Colonic mucosa (tissue), 4 donors: ENCODE measurements around the gene PNPLA6. TPM values are rescaled to one million over a fixed set of nuclear protein-coding genes. Genes with fewer than 3 reads are reported as not detected.

Experiments
- DNase-seq: peaks from one replicate; pipeline ENCODE4 v3.0.0-alpha.2; 2020
- H3K27ac ChIP-seq: fragments of 200-600 bp; one replicate; pipeline ENCODE4 v1.8.0; 2021
- H3K27me3 ChIP-seq: fragments of 200-600 bp; one replicate; pipeline ENCODE4 v1.8.0; 2021
- H3K36me3 ChIP-seq: fragments of 200-600 bp; one replicate; pipeline ENCODE4 v1.8.0; 2021
- H3K4me1 ChIP-seq: fragments of 200-600 bp; one replicate; pipeline ENCODE4 v1.8.0; 2021; ENCODE audit warnings: mild to moderate bottlenecking
- H3K4me3 ChIP-seq: fragments of 200-600 bp; one replicate; pipeline ENCODE4 v1.8.0; 2021
- H3K9ac ChIP-seq, 2 donors: one replicate each; pipeline ENCODE4 v1.7.0; 2013; ENCODE audit warnings: control low read depth in 2 of 2, low read depth in 2 of 2, low read length in 2 of 2
- H3K9me3 ChIP-seq: fragments of 200-600 bp; one replicate; pipeline ENCODE4 v1.8.0; 2021
- intact Hi-C: fragments of 100-400 bp; cut with DNase I; formaldehyde crosslinking; loops from one replicate; pipeline ENCODE4 v1.14.1; 2022
- total RNA-seq, 2 donors: library from RNA; stranded (reverse); fragmentation: NEBNext Ultra II Directional in 1 of 2; extraction: Animal tissue kit (Norgen Biotek cat#: 25700) in 1 of 2; gene quantifications; one replicate each; pipeline ENCODE4 v1.2.1, GENCODE V29; 2021
- TF ChIP-seq, protein P1 (sequence below): fragments of 200-600 bp; IDR thresholded peaks from one replicate; pipeline ENCODE4 v1.8.0; 2022; ENCODE audit warnings: antibody characterized with exemption, mild to moderate bottlenecking
- donor health status: healthy.
- donor health status: DM: no; HTN: no; CAD: no.
- donor health status: DM: no; HTN: no; CAD: no.

PNPLA6 gene
- total RNA-seq, result 100 to 1,000 TPM in 1 of 2 donors, 10 to 100 TPM in 1; 93.0 to 131 TPM

- no peaks in the 10 kb centered on the region for H3K36me3 ChIP-seq
- no peaks in the 10 kb centered on the region for H3K27me3 ChIP-seq
- no peaks in the 10 kb centered on the region for H3K9me3 ChIP-seq
- H3K9ac ChIP-seq, result peak within 1 kb of the TSS; percentile 91 to 98
- intact Hi-C loops, result no loop called here
- peak within 1 kb of the TSS; percentile 73 for H3K27ac ChIP-seq
- H3K4me1 ChIP-seq, result peaks cover 4% of the 10 kb centered on the region
- TF ChIP-seq, protein P1, sequence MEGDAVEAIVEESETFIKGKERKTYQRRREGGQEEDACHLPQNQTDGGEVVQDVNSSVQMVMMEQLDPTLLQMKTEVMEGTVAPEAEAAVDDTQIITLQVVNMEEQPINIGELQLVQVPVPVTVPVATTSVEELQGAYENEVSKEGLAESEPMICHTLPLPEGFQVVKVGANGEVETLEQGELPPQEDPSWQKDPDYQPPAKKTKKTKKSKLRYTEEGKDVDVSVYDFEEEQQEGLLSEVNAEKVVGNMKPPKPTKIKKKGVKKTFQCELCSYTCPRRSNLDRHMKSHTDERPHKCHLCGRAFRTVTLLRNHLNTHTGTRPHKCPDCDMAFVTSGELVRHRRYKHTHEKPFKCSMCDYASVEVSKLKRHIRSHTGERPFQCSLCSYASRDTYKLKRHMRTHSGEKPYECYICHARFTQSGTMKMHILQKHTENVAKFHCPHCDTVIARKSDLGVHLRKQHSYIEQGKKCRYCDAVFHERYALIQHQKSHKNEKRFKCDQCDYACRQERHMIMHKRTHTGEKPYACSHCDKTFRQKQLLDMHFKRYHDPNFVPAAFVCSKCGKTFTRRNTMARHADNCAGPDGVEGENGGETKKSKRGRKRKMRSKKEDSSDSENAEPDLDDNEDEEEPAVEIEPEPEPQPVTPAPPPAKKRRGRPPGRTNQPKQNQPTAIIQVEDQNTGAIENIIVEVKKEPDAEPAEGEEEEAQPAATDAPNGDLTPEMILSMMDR, result no peak
- peak within 1 kb of the TSS; percentile 77 for H3K4me3 ChIP-seq
- DNase-seq, result peak; percentile 98
Measured at GRCh38 chr19:7535047-7535997, at the start of gene PNPLA6. Gene PNPLA6 (plus strand): TSS chr19:7535717. CDS start chr19:7535789, 72 bp downstream.

GRCh38 chr19:7486923-7487322, 48.6 kb upstream of the PNPLA6 start:
- no peaks in the 10 kb centered on the region for H3K27me3 ChIP-seq
- H3K4me1 ChIP-seq, result peaks cover 4% of the 10 kb centered on the region
- H3K27ac ChIP-seq, result no peak overlapping the region
- TF ChIP-seq, protein P1, result no peak
- H3K36me3 ChIP-seq, result no peaks in the 10 kb centered on the region
- intact Hi-C loops, result no loop called here
- no peak overlapping the region for H3K9ac ChIP-seq
- no peak for DNase-seq
- no peak overlapping the region for H3K4me3 ChIP-seq
- H3K9me3 ChIP-seq, result no peaks in the 10 kb centered on the region

DNA sequence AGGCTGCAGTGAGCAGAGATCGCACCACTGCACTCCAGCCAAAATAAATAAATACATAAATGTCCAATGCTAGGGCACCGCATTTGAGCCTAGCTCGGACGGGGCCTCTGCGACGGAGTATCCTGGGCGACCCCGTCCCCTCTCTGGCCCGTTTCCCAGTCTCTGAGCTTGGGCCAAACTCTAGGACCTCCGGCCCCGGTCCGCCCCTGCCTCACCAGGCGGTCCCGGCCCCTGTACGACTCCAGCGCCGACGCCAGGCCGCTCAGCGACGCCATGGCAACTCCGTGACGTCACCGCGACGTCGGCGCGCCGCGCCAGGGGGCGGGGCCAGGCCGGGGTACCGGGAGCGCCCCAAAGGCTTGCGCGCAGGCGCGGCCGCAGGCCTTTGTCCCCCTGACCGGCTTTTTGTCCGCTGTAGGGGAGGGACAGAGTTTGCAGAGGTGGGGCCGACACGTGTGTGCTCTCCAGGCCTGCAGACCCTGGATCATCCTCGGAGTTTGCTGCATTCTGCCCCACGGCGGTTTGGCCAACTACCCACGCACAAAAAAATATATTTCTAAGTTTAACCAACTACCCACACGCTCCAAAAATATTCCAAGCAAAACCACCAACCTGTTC, 46.7 kb upstream of the PNPLA6 start, which contains the start of gene PEX11G:
Gene PEX11G, minus strand, starts transcription at position 300 of the 618 bp plus-strand sequence. Its CDS starts 25 bp downstream, at position 275.
- no peaks in the 10 kb centered on the region for H3K4me1 ChIP-seq
- H3K27me3 ChIP-seq, result no peaks in the 10 kb centered on the region
- H3K9ac ChIP-seq, result peak within 1 kb of the TSS; percentile 72 to 85
- TF ChIP-seq, protein P1, result no peak
- no peaks in the 10 kb centered on the region for H3K36me3 ChIP-seq
- H3K27ac ChIP-seq, result peak within 1 kb of the TSS; percentile 68
- H3K9me3 ChIP-seq, result no peaks in the 10 kb centered on the region
- intact Hi-C loops, result no loop called here
- peak; percentile 93 for DNase-seq
- peak within 1 kb of the TSS; percentile 56 for H3K4me3 ChIP-seq

DNA sequence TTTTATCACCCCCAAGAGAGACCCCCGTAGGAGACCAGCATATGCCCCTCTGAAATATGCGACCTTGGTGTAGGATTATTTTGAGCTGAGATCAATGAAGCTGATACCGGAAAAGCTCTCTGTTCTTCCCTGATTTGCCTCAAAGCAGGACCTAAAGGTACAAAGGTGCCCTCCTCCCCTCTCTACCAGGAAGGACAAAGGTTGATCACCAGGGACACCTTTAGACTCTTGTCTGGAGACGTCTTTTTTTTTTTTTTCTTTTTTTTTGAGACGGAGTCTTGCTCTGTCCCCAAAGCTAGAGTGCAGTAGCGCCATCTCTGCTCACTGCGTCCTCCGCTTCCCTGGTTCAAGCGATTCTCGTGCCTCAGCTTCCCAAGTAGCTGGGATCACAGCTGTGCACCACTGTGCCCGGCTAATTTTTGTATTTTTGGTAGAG, 45.9 kb upstream of the PNPLA6 start:
- Histone ChIP-seq H3K9me3 (no peaks in the 10 kb centered on the region), H3K27me3 (no peaks in the 10 kb centered on the region), H3K27ac (peak overlapping the region; percentile 68), H3K4me3 (no peak overlapping the region), H3K4me1 (no peaks in the 10 kb centered on the region), H3K36me3 (no peaks in the 10 kb centered on the region), H3K9ac (peak overlapping the region in 1 of 2 donors; percentile 72)
- TF ChIP-seq, protein P1, result no peak
- peak; percentile 77 for DNase-seq
- intact Hi-C loops, result no loop called here

GRCh38 chr19:7492142-7492541, 43.4 kb upstream of the PNPLA6 start:
- TF ChIP-seq, protein P1, result no peak
- Histone ChIP-seq H3K4me1 (no peaks in the 10 kb centered on the region), H3K4me3 (no peak overlapping the region), H3K9ac (no peak overlapping the region), H3K27me3 (no peaks in the 10 kb centered on the region), H3K27ac (no peak overlapping the region), H3K9me3 (no peaks in the 10 kb centered on the region), H3K36me3 (no peaks in the 10 kb centered on the region)
- DNase-seq, result no peak
- intact Hi-C loops, result no loop called here
